IPS-18c (cell line): ENCODE data around the gene SLC37A2.
A peak's percentile ranks its signal among the peaks of the same experiment; 100 is the strongest.

Experiments used
- H3K4me3 ChIP-seq: 2 replicates; pipeline ENCODE4 v1.7.0; 2013; ENCODE audit warnings: low read depth, mild to moderate bottlenecking, low read length, moderate library complexity; ENCODE audit not compliant: insufficient read depth
- H3K9me3 ChIP-seq: one replicate; pipeline ENCODE4 v1.6.1; 2013; ENCODE audit warnings: mild to moderate bottlenecking, low read length, moderate library complexity; ENCODE audit not compliant: control insufficient read depth, insufficient read depth

Gene SLC37A2

DNA sequence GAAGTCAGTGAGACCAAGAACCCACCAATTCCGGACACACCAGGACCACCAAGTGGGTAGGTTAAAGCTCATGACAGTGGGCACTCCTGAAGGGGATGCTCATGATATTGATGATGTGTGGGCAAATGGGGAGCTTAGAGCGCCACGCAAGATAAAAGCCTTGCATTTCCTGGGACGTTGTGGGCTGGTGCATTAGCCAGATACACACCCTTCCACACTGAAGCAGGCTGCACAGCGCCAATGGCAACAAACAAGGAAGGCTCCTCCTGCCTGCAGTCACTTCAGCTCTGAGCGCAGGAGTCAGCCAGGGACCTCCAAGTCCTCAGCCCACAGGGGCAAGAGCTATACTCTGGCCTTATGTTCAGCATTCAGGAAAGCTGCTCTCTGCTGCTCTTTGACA is 27.7 kb downstream of the SLC37A2 start:
- H3K4me3 ChIP-seq = no peak overlapping the region
- no peaks in the 10 kb centered on the region for H3K9me3 ChIP-seq

DNA sequence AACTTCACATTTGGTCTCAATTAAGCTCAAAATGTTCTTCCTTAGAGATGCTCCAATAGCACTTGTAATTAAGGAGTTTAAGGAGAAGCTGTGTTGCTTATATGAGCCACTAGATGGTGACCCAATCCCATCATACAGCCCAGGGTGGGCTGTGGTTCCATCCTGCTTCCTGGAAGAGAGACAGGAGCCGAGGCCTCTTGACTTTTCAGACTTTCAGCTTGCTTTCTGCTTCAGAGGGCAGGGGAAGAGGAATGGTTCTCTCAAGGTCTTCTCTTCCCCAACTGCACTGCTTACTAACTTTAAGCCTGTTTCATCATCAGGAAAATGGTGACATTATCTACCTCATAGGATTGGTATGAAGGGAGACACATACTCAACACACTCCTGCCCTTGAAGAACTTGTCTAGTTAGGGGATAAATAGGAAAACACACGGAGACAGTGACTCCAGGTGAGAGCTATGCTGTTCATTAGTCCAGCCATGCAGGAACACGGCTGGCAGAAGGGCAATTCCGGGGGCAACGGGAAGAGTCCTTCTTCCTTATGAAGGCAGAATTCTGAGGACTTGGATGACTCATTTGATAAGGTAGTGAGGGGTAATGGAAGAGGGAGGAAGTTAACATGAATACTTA is 28.3 kb downstream of the SLC37A2 start:
- no peaks in the 10 kb centered on the region for H3K9me3 ChIP-seq
- H3K4me3 ChIP-seq = no peak overlapping the region

DNA sequence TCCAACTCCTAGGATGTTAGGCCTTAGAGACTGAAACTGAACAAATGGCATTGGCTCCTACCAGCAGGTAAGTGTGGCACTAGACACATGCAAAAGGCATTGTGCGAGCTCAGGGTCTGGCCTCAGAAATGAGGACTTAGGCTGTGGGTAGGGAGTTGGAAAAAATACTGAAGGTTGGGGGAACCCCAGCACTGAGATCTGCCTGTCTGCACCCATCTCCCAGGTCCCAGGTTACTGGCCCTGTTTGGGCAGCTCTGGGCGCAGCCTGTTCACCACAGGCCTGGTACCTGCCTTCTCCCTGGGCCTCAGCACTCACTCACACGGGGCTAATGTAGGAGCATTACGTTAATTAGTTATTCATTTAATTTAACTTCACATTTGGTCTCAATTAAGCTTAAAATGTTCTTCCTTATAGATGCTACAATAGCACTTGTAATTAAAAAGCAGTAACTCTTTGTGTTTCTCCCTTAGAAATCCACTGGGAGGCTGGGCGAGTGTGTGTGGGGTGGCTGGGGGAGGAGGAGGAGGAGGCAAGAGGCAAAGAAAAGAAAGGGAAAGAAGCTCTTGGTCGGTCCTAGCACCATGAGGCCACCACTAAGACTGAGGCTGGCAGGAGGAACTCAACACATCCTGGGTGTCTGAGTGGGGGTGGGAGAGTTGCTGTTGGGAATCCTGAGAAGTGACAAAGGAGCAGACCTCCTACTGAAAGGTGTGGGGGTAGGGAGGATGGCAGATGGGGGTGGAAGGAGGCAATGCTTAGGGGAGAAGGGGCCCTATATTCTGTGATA is 29.0 kb downstream of the SLC37A2 start:
- Histone ChIP-seq H3K9me3 (no peaks in the 10 kb centered on the region), H3K4me3 (no peak overlapping the region)

DNA sequence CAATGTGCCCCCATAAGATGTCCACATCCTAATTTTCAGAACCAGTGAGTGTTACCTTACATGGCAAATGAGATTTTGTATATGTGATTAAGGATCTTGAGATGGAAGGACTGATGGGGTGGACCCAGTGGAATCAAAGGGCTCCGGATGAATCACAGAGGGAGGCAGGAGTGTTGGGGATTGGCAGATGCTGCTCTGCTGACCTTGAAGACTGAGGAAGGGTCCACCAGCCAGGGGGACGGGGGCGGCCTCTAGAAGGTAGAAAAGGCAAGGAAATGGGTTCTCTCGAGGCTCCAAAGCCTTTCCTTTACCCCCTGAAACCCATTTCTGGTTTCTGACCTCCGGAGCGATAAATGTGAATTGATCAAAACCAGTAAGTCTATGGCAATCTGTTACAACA is 29.6 kb downstream of the SLC37A2 start:
- no peaks in the 10 kb centered on the region for H3K9me3 ChIP-seq
- no peak overlapping the region for H3K4me3 ChIP-seq

DNA sequence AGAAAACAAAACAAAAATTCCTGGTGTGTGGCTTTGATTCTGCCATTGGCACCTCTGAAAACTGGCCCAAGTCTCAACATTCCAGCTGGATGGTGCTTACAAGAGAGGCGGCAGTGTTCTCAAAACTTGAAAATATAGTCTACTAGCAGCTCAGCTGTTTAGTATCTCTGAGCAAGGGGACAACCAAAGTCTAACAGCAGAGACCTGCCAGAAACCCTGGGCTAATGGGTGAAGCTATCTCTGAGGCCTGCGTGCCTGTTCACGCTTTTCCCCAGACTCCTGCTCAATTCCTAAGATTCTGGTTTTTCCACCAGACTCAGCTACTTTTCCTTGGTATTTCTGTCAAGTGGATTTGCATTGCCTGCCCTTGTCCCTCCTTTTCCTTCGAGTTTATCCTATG is 30.4 kb downstream of the SLC37A2 start:
- Histone ChIP-seq H3K9me3 (no peaks in the 10 kb centered on the region), H3K4me3 (no peak overlapping the region)

DNA sequence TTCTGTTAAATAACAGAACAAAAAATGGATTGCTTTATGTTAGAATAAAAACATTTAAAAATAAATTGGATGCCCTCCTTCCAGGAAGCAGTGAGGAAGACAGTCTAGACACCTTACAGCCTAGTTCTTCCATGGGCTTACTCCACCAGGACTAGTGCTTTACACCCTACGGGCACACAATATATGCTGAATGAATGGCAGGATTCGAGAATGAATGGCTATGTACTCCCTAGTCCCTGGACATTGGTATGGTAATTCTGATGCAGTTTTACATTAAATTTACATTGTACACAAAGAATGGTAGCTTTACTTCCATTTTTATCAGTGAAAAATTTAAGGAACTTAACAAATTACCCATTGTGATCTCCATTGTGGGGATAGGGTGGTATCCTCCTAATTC is 31.6 kb downstream of the SLC37A2 start:
- Histone ChIP-seq H3K4me3 (no peak overlapping the region), H3K9me3 (no peaks in the 10 kb centered on the region)

DNA sequence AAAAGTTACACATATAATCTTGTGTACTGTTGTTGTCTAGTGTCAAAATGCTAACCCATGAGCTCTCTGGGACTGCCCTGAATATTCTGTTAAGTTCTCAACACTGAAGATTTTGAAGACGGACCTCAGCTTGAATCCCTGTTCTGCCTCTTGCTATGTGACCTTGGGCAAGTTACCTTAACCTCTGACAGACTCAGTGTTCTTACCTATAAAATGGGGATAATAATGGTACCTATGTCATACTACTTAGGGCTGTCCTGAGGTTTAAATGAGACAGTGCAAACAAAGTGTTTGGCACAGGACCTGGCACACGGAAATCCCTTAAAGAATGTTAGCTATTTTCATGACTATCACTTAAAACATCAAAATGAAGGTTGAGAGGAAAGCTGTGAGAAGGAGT is 37.0 kb downstream of the SLC37A2 start:
- H3K9me3 ChIP-seq = no peaks in the 10 kb centered on the region
- no peak overlapping the region for H3K4me3 ChIP-seq

DNA sequence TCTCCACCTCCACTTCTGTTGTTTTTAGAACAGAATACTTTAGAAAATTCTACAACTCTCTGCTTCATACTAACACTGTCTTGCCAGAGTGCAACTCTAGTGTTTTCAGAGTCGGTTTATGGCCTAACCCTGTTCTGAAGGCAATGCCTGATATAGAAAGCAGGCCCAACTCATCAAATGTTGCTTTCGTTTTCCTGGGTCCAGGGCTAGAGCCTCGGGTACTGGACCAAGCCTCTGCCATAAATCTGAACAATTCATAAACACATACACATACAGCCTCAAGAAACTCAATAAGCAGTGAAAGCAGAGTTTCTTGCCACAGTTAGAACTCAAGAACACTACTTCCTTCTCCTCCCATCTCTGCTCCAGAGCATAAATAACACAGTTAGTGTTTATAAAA is 38.5 kb downstream of the SLC37A2 start:
- Histone ChIP-seq H3K9me3 (no peaks in the 10 kb centered on the region), H3K4me3 (no peak overlapping the region)

DNA sequence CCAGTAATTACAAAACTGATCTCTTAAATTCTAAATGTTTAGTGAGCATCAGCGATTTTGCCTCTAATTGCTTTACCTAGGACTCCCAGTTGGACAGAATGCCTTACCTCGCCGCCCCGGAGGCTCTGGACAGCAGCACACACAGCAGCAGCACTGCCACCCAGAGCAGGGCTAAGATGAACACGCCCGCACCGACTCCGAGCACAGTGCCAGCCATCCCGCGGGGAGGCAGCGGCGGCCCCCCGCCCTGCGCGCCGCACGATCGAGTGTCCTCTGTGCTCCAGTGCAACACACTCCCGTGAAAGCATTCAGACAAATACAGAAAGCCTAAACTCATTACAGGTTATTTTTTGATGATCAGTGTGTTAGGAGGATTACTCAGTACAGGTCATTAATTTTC is 38.9 kb downstream of the SLC37A2 start:
- H3K9me3 ChIP-seq = no peaks in the 10 kb centered on the region
- H3K4me3 ChIP-seq = no peak overlapping the region

DNA sequence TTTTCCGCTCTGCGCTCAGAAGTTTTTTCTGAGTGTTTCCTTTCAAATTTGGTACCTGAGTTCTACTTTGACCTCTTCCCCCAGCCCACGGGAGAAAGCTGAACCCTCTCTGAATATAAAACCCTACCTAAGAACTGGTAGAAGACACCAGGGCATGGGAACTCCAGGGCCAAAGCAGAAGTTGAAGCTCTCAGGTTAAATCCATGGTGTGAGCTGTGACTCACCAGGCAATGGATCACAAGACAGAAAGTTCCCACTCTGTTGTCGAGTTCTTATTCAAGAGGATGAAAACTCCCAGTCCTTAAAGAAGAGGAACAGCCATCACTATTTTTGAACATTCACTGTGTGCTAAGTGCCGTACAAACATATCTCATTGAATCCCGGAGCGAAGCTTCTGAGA is 39.4 kb downstream of the SLC37A2 start:
- no peak overlapping the region for H3K4me3 ChIP-seq
- no peaks in the 10 kb centered on the region for H3K9me3 ChIP-seq

DNA sequence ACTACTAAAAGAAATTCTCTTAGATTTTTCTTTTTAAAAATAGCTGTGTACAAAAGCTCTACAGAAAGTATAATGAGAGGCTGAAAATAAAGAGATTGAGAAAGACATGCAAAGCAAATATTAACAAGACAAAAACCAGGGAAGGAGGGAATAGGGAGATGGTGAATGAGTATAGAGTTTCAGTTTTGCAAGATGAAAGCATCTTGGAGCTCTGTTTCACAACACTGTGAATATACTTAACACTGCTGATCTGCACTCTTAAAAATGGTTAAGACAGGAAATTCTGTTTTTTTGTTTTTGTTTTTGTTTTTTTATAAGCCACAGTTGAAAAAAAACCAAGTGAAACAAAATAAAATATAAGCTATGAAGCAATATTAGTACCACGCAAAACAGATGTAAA is 42.8 kb downstream of the SLC37A2 start:
- H3K4me3 ChIP-seq = no peak overlapping the region
- H3K9me3 ChIP-seq = no peaks in the 10 kb centered on the region

DNA sequence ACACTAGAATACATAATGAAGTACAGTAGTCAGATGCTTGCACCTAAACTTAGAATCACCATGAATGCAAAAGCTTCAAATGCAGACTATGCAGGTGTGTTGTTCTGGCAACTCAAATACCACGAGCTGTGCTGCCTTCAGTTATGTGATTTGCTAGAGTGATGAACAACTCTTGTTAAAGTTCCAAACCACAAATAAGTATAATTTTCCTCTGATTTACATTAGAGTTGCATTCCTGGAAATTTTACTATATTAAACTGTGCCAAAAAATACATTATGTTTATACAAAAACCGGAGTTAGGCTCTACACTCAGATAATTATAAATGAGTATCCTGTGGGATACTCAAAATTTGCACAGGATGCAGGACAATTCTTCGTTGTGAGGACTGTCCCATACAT is 45.4 kb downstream of the SLC37A2 start:
- no peak overlapping the region for H3K4me3 ChIP-seq
- H3K9me3 ChIP-seq = no peaks in the 10 kb centered on the region

DNA sequence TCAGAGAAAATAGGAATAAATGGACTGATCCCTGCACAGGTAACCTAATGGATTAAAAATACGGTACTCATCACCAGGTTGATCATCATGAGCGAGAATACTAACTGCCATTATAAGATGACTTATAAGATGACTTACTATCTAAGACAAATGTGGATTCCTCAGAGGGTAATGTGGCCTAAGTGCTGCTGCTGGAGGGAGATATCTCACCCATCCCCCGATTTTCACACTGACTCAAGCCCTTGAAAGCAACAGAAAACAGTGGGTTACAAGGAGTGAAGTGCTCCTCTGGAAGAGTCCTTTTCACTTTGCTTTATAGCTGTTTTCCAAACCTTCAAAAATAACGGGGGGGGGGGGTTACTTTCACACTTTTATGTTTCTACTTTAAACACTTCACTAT is 47.4 kb downstream of the SLC37A2 start:
- Histone ChIP-seq H3K4me3 (peak overlapping the region; percentile 67; the same call in 1 of the 2 replicates), H3K9me3 (no peaks in the 10 kb centered on the region)

DNA sequence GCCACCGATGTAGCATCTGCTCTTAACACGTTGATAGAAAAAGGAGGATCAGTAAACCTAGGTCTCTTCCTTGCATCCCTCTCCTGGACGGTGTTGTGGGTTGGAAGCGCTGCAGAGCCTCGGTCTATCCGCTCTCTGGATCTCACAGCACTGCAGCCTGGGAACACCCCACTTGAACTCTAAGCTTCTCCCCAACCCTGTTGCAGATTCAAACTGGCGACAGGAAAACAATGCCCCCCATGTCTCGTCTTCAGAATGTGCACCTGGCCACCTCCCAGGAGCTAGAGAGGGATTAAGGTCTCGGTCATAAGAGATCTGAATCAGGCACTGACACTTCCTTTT is 47.9 kb downstream of the SLC37A2 start:
- Histone ChIP-seq H3K4me3 (peak overlapping the region; percentile 67), H3K9me3 (no peaks in the 10 kb centered on the region)

DNA sequence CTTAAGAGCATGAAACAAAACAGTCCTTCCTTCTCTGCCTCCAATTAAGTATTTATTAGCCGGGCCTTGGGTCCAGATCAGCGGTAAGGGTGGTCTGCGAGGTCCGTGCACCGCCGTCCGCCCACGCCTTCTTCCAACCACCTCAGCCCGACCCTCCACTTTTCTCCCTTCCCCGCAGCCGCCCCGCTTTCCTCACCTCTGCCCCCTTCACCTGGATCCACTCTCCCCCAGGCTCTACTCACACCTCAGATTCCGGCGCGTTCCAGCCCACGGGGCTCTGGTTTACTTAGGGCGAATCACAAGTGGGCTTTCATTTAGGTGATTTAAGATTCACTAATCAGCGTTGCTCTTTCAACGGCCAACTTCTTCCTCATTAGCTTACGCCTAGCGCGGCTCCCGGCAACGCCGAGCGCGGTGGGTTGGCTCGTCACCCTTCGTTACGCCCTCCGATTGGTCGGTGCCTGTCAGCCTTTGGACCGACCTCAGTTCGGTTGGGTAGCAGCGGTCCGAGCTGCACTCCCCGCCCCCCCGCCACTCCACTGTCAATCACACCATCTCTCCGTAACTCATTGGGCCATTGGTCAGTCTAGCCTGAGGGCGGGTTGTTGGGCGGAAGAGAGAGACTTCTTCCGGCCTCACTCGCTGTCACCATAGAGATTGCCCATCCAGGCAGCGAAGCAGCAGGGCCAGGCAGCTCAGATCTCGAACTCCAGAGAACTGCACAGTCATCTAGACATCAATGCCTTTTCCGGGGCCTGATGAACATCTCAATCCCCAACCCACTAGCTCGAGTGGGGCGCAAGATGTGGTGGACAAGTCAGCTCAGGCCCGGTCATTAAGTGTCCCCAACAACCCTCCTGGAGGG is 48.5 kb downstream of the SLC37A2 start, which contains the start of gene TMEM218:
TSS of gene TMEM218 (minus strand) at position 284 of the 865 bp plus-strand sequence. CDS start 9,385 bp downstream, outside the sequence.
- H3K9me3 ChIP-seq = no peaks in the 10 kb centered on the region
- peak within 1 kb of the TSS; percentile 67 for H3K4me3 ChIP-seq

DNA sequence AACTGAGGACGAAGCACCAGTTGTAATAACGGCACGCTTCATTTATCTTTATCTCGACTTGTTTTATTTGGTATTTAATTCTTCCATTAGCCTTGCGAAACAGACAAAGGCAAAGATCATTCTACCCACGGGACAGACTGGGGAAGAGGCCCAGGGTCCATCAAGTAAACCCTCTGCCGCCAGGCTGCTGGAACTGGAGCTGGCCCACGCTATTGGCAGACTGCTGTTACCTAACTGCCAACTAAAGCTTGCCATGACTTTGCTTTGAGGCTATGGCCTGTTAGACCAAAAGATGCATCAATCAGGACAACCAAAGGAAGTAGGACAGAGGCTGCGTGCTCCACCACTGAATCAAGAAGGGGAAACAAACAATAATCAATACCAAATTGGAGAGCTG is 49.1 kb downstream of the SLC37A2 start:
- H3K9me3 ChIP-seq = no peaks in the 10 kb centered on the region
- H3K4me3 ChIP-seq = peak overlapping the region; percentile 45

DNA sequence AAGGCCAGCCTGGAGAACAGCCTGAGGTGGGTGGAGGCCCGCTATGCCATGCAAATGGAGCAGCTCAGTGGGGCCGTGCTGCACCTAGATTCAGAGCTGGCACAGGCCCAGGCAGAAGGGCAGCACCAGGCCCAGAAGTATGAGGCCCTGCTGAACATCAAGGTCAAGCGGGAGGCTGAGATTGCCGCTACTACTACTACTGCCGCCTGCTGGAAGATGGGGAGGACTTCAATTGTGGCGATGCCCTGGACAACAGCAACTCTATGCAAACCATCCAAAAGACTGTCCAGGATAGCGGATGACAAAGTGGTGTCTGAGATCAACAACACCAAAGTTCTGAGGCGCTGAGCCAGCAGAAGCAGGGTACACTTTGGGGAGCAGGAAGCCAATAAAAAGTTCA is 51.4 kb downstream of the SLC37A2 start:
- Histone ChIP-seq H3K4me3 (no peak overlapping the region), H3K9me3 (no peaks in the 10 kb centered on the region)

DNA sequence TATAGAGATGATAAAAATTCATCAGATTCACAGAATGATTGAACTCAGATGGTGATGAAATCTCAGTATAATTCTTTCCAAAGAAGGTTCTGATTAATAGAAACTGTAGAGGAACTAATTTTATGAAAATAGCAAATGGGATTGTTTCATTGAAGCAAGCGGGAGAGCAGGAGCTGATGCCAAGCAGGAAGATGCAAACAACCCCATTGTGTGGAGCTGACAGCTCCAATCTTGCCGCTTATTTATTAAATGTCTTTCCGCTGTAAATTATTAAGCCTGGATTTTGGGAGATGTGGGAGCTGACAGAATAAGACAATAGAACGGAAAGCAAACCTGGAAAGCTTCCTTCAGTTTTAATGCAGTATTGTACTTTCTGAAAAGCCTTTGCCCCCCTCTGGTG is 54.3 kb downstream of the SLC37A2 start:
- Histone ChIP-seq H3K4me3 (no peak overlapping the region), H3K9me3 (no peaks in the 10 kb centered on the region)
